ENCODE results near the gene OR10V1. TPM values are rescaled to one million over a fixed set of nuclear protein-coding genes. Genes with fewer than 3 reads are reported as not detected.

Gene OR10V1
- total RNA-seq, 1 experiment from 2014 or later = not detected

DNA sequence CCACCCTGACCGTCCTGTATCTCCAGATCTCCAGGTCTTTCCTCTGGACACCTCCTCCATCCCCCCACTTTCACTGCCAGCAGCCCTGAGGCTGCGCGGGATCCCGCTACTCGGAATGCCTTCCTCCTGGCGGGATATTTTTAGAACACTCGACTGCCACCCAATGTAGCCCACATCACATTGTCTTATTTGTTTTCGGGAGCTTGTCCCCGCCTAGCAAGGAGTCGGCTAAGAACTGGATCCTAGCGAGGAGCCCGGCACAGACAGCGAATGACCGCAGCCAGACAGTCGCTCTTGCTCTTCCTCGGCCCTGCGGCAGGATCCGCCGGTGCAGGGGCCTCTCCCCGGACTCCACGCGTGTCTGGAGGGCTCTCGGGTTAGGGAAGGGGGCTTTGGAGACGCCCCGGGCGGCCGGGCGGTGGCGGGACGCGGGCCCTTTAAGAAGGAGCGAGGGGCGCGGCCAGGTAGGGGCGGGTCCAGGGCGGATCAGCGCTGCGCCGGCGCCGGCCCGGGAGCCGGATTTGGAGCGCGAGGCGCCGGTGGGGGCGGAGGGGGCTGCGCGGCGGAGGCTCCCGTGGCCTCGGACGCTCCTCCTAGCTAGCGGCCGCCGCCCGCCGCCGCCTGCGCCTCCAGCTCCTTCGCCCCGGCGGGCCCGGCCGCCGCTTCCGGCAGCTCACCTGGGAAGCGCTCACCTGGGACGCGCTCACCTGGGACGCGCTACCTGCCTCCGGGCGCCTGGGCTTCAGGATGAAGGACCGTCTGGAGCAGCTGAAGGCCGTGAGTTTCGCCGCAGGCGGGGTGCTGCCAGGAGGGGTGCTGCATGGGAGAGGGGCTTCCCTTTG is 41.4 kb upstream of the OR10V1 start, which contains the start of gene STX3:
STX3 (plus strand) TSS at position 518 of the 842 bp plus-strand sequence; CDS start at position 748, 230 bp downstream.
- Histone ChIP-seq H3K9me2 (replicated peaks; ENCODE audit: low read length) (no peaks in the 10 kb centered on the region), H2AFZ (ENCODE audit: low read length) (peak within 1 kb of the TSS; percentile 97), H3K9ac (ENCODE audit: low read length) (peak within 1 kb of the TSS; percentile 81), H3K79me2 (ENCODE audit: low read length) (peaks cover 42% of the 10 kb centered on the region), H3F3A (ENCODE audit: low read length, unreplicated experiment) (no peaks in the 10 kb centered on the region), H3K27ac (ENCODE audit: low read length) (peak within 1 kb of the TSS; percentile 77), H3K9me3 (ENCODE audit: low read length) (no peaks in the 10 kb centered on the region), H3K36me3 (ENCODE audit: low read depth, low read length) (no peaks in the 10 kb centered on the region), H3K4me1 (ENCODE audit: insufficient read depth, low read length) (peaks cover 20% of the 10 kb centered on the region), H3K4me2 (ENCODE audit: low read length) (peak within 1 kb of the TSS; percentile 98), H4K20me1 (ENCODE audit: low read length) (peaks cover 40% of the 10 kb centered on the region), H3K4me3 (ENCODE audit: low read length) (peak within 1 kb of the TSS; percentile 92), H3K27me3 (ENCODE audit: low read length) (no peaks in the 10 kb centered on the region)
- ChIA-PET CTCF (interaction anchor here (0.7 to 2.3 kb wide), 3 partner anchors 21 to 47 kb away, joined by 4 to 29 read pairs (median 4); no protein-coding TSS in a partner anchor), POLR2A (ENCODE audit: unreplicated experiment) (interaction anchor here (0.6 to 1.4 kb wide), 4 partner anchors 23 to 198 kb away, joined by 4 to 9 read pairs (median 6); no protein-coding TSS in a partner anchor)
- DNase-seq = peak; percentile 79
- TF ChIP-seq EZH2phosphoT487 (IDR thresholded peaks at IDR 0.05; ENCODE audit: borderline replicate concordance, low read length) = no peak
- TF ChIP-seq, protein P1, sequence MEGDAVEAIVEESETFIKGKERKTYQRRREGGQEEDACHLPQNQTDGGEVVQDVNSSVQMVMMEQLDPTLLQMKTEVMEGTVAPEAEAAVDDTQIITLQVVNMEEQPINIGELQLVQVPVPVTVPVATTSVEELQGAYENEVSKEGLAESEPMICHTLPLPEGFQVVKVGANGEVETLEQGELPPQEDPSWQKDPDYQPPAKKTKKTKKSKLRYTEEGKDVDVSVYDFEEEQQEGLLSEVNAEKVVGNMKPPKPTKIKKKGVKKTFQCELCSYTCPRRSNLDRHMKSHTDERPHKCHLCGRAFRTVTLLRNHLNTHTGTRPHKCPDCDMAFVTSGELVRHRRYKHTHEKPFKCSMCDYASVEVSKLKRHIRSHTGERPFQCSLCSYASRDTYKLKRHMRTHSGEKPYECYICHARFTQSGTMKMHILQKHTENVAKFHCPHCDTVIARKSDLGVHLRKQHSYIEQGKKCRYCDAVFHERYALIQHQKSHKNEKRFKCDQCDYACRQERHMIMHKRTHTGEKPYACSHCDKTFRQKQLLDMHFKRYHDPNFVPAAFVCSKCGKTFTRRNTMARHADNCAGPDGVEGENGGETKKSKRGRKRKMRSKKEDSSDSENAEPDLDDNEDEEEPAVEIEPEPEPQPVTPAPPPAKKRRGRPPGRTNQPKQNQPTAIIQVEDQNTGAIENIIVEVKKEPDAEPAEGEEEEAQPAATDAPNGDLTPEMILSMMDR (conservative IDR thresholded peaks at IDR 0.05; ENCODE audit: low read depth, low read length) = no peak
- no peak for TF ChIP-seq EZH2 (IDR thresholded peaks at IDR 0.05; ENCODE audit: low read length, unreplicated experiment)
- no TSS peak for BruUV-seq (replicated peaks)
- ATAC-seq = peak; percentile 73
- intact Hi-C loops (cut with micrococcal nuclease) = loop anchor here (1.0 to 10.0 kb wide), 7 partner anchors 21 to 200 kb away; partner anchors contain the start of genes MRPL16 and PATL1

DNA sequence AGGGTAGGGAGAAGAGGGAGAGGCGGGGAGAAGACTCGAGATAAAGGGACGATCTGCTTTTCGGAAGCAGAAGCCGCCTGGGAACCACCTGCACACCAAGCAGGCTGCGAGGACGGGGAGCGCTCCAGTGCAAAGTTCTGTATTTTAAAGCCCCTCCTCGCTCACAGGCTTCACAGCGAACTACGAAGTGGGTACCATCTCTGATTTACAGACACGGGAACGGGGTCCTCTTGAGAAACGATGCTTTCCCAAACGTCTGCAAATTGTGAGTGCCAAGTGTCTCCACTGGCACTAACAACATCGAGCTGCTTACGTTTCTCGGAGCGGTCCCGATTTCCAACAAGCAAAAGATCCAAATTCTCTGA is 40.8 kb upstream of the OR10V1 start:
- H3K4me3 ChIP-seq (ENCODE audit: low read length) = peak overlapping the region; percentile 92
- no peak overlapping the region for H3K27ac ChIP-seq (ENCODE audit: low read length)
- no peaks in the 10 kb centered on the region for H3K9me2 ChIP-seq (replicated peaks; ENCODE audit: low read length)
- peaks cover 36% of the 10 kb centered on the region for H3K79me2 ChIP-seq (ENCODE audit: low read length)
- no peak for DNase-seq
- TF ChIP-seq, protein P1 (conservative IDR thresholded peaks at IDR 0.05; ENCODE audit: low read depth, low read length) = no peak
- ChIA-PET CTCF (interaction anchor here (1.4 to 2.3 kb wide), 2 partner anchors 30 to 47 kb away, joined by 4 to 29 read pairs; no protein-coding TSS in a partner anchor), POLR2A (ENCODE audit: unreplicated experiment) (interaction anchor here (0.6 to 1.4 kb wide), 4 partner anchors 22 to 86 kb away, joined by 3 to 9 read pairs (median 6); partner anchors contain the start of gene PATL1)
- peak overlapping the region; percentile 97 for H2AFZ ChIP-seq (ENCODE audit: low read length)
- ATAC-seq = no peak
- H3F3A ChIP-seq (ENCODE audit: low read length, unreplicated experiment) = no peaks in the 10 kb centered on the region
- intact Hi-C loops (cut with micrococcal nuclease) = loop anchor here (1.0 to 10.0 kb wide), 6 partner anchors 22 to 200 kb away; partner anchors contain the start of genes MRPL16 and PATL1
- peak overlapping the region; percentile 81 for H3K9ac ChIP-seq (ENCODE audit: low read length)
- H3K36me3 ChIP-seq (ENCODE audit: low read depth, low read length) = no peaks in the 10 kb centered on the region
- BruUV-seq (replicated peaks) = TSS peak; percentile 70
- peak overlapping the region; percentile 98 for H3K4me2 ChIP-seq (ENCODE audit: low read length)
- H3K4me1 ChIP-seq (ENCODE audit: insufficient read depth, low read length) = peaks cover 20% of the 10 kb centered on the region
- H4K20me1 ChIP-seq (ENCODE audit: low read length) = peaks cover 35% of the 10 kb centered on the region
- H3K9me3 ChIP-seq (ENCODE audit: low read length) = no peaks in the 10 kb centered on the region
- no peaks in the 10 kb centered on the region for H3K27me3 ChIP-seq (ENCODE audit: low read length)

Measured in PC-3 (cell line).